ENCODE measurements around the gene POR. TPM values are rescaled to one million over a fixed set of nuclear protein-coding genes. Genes with fewer than 3 reads are reported as not detected.
"Not testable (repeated sequence)": the region's sequence is repeated elsewhere in the genome, so short reads cannot be mapped to it uniquely, and the experiment has no call there.

POR gene
- total RNA-seq, 1 experiment from 2014 or later, result 56.8 TPM

DNA sequence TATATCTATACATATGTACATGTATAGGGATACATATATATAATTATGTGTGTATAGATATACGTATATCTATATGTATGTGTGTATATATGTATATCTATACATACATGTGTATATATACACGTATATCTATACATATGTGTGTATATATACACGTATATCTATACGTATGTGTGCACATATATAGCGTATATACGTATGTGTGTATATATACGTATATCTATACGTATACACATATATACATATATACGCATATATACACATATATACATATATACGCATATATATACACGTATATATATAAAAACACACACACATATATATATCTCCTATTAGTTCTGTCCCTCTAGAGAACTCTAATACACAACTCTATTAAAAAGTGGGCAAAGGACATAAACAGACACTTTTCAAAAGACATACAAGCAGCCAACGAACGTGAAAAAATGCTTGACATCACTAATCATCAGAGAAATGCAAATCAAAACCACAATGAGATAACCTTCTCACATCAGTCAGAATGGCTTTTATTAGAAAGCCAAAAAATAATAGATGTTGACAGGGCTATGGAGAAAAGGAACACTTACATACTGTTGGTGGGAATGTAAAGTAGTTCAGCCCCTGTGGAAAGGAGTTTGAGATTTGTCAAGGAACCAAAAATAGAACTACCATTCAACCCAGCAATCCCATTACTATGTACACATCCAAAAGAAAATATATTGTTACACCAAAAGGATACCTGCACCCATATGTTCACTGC, 101.4 kb downstream of the POR start:
- DNase-seq (ENCODE audit: low read depth), result peak; percentile 31

DNA sequence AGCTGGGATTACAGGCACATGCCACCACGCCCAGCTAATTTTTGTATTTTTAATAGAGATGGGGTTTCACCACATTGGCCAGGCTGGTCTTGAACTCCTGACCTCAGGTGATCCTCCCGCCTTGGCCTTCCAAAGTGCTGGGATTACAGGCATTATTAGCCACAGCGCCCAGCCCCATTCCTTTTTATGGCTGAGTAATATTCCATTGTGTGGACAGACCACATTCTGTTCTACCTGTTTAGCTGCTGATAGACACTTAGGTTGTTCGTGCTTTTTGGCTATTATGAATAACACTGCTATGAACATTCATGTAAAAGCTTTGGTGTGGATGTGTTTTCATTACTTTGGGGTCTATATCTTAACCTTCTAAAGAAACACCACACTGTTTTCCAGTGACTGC, 103.6 kb downstream of the POR start:
- DNase-seq (ENCODE audit: low read depth), result not testable (repeated sequence)

- peak; percentile 66 for DNase-seq (ENCODE audit: low read depth)
Observed at GRCh38 chr7:76020031-76020714, 105.2 kb downstream of the POR start.

DNA sequence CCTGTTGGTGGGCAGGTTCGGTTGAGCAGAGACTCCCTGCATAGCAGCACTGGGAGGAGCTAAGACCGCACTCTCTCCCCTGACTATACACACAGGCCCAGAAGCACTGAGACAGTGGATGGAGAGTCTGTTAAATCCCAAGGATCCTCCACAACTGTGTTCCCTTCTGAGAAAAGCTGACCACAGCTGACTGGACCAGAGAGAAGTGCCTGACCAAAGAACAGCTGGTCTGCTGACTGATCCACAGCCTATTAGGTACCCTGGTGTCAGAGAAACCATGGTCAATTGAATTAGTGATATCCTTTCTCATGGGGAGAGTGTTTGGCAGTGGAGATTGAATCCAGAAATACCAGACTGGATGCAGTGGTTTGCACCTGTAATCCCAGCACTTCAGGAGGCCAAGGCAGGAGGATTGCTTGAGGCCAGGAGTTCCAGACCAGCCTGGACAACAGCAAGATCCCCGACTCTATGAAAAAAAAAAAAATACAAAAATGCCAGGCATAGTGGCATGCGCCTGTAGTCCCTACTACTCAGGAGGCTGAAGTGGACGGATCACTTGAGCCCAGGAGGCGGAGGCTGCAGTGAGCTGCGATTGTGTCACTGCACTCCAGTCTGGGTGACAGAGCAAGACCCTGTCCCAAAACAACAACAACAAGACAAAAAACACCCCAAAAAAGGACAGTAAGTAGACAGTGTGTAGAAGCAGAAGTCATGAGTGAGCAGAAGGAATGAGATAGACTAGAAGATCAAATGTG, 107.2 kb downstream of the POR start:
- no peak for DNase-seq (ENCODE audit: low read depth)

DNA sequence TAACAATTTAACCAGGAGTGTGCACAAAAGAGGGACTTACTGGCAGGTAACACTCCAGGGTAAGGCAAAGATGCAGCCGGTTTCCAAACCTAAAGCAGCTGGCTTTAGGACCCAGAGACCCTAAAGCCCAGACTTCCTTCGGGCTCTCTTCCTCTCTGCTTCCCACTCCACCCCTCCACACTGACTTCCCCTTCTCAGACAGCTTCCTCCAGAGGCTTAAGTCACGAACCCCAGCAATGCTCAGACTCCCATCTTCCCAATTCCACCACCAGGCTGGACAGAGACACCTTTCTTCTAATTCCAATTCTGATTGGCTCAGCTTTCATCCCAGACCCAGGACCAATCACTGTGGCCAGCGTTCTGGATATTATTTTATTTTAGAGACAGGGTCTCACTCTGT, 108.0 kb downstream of the POR start:
- DNase-seq (ENCODE audit: low read depth), result no peak

- DNase-seq (ENCODE audit: low read depth), result not testable (repeated sequence)
Observed at GRCh38 chr7:76029682-76030081, 114.7 kb downstream of the POR start.

GRCh38 chr7:76031964-76032363, 117.0 kb downstream of the POR start:
- DNase-seq (ENCODE audit: low read depth), result no peak

Other genes with a start within 250 kb of the POR start
- gene HIP1, start 176.2 kb upstream of the POR start, total RNA-seq (2014; rRNA removed; shearing (Covaris generic)), result 20.5 and 43.3 TPM in 2 replicates
- gene CCL26, start 142.9 kb upstream of the POR start, total RNA-seq (2014; rRNA removed; shearing (Covaris generic)), result 28.4 and 33.9 TPM in 2 replicates
- gene CCL24, start 101.3 kb upstream of the POR start, total RNA-seq (2014; rRNA removed; shearing (Covaris generic)), result not detected in 2 replicates
- 81.8 and 92.7 TPM in 2 replicates for gene RHBDD2, start 36.1 kb upstream of the POR start, total RNA-seq (2014; rRNA removed; shearing (Covaris generic))
- gene TMEM120A, start 79.4 kb downstream of the POR start, total RNA-seq (2014; rRNA removed; shearing (Covaris generic)), result 15.7 and 19.6 TPM in 2 replicates
- gene STYXL1, start 132.8 kb downstream of the POR start, total RNA-seq (2014; rRNA removed; shearing (Covaris generic)), result 69.8 and 77.7 TPM in 2 replicates
- 90.7 and 117 TPM in 2 replicates for gene MDH2, start 133.0 kb downstream of the POR start, total RNA-seq (2014; rRNA removed; shearing (Covaris generic))

All from M059J (cell line).